H1 (cell line): ENCODE results near the gene PLIN4. TPM values are rescaled to one million over a fixed set of nuclear protein-coding genes. Genes with fewer than 3 reads are reported as not detected.

ENCODE experiments used
- CTCF ChIA-PET: fragments of 300-600 bp; sonication (Branson Sonifier 250); formaldehyde crosslinking; loops from one replicate; lab custom pipeline; 2021; ENCODE audit not compliant: partially characterized antibody; lab: Charles Lee
- POLR2A ChIA-PET: fragments of 300-600 bp; sonication (Branson Sonifier 250); formaldehyde crosslinking; loops from one replicate; lab custom pipeline; 2021; ENCODE audit warnings: inconsistent platforms; ENCODE audit not compliant: partially characterized antibody; lab: Charles Lee
- DNase-seq, 2 experiments: peaks; one replicate each; pipeline versions ENCODE4 v3.0.0 to v3.0.0-alpha.2; 2010 to 2022; ENCODE audit warnings: low spot score in 2 of 2, low read depth in 1 of 2, mixed read lengths in 1 of 2
- FAIRE-seq: peaks from 2 replicates; lab custom pipeline; 2011; peaks lifted over from hg19 to GRCh38; lab: Jason Lieb, UNC
- H2AFZ ChIP-seq: 2 replicates; pipeline ENCODE4 v1.8.1; 2012; ENCODE audit warnings: low read length, inconsistent platforms
- H2AK5ac ChIP-seq: 2 replicates; pipeline ENCODE4 v1.6.1; 2013; ENCODE audit warnings: low read depth, low read length
- H2BK120ac ChIP-seq: replicated peaks from 2 replicates; pipeline ENCODE3; 2013; ENCODE audit warnings: low read depth, low read length, inconsistent platforms
- H2BK12ac ChIP-seq: 2 replicates; pipeline ENCODE4 v1.6.1; 2013; ENCODE audit warnings: low read depth, low read length
- H2BK15ac ChIP-seq: 2 replicates; pipeline ENCODE4 v1.6.1; 2013; ENCODE audit warnings: low read length
- H2BK20ac ChIP-seq: 2 replicates; pipeline ENCODE4 v1.6.1; 2013; ENCODE audit warnings: low read length
- H2BK5ac ChIP-seq: 2 replicates; pipeline ENCODE4 v1.6.1; 2013; ENCODE audit warnings: low read depth, low read length
- H3K14ac ChIP-seq: 2 replicates; pipeline ENCODE4 v1.6.1; 2013; ENCODE audit warnings: inconsistent platforms; ENCODE audit not compliant: insufficient read length
- H3K18ac ChIP-seq: 2 replicates; pipeline ENCODE4 v1.6.1; 2013; ENCODE audit warnings: low read length; ENCODE audit errors: extremely low read depth
- H3K23ac ChIP-seq: 2 replicates; pipeline ENCODE4 v1.6.1; 2013; ENCODE audit warnings: inconsistent platforms; ENCODE audit not compliant: insufficient read length
- H3K23me2 ChIP-seq: 2 replicates; pipeline ENCODE4 v1.6.1; 2013; ENCODE audit warnings: low read depth, low read length
- H3K27ac ChIP-seq: 2 replicates; pipeline ENCODE4 v1.6.1; 2011; ENCODE audit warnings: low read depth, low read length, inconsistent platforms
- H3K27me3 ChIP-seq, 4 experiments: replicated peaks in 1 of 4; 1 replicate in 1 of 4; 2 replicates in 3 of 4; pipeline versions ENCODE4 v1.6.1 to v1.8.1; 2011 to 2013; ENCODE audit warnings: low read length in 3 of 4, mild to moderate bottlenecking in 3 of 4, inconsistent platforms in 2 of 4, mixed read lengths in 2 of 4, moderate library complexity in 1 of 4; ENCODE audit not compliant: control insufficient read depth in 3 of 4, insufficient read depth in 3 of 4; ENCODE audit errors: extremely low read depth in 1 of 4
- H3K36me3 ChIP-seq, 4 experiments: 2 replicates each; pipeline versions ENCODE4 v1.6.1 to v1.8.1; 2011 to 2013; ENCODE audit warnings: mild to moderate bottlenecking in 4 of 4, low read length in 3 of 4, moderate library complexity in 2 of 4, control low read depth in 1 of 4, inconsistent platforms in 1 of 4; ENCODE audit not compliant: insufficient read depth in 4 of 4, control insufficient read depth in 2 of 4
- H3K4ac ChIP-seq: replicated peaks from 2 replicates; pipeline ENCODE3; 2013; ENCODE audit warnings: low read length, low read depth, mixed read lengths, inconsistent platforms; ENCODE audit not compliant: insufficient read length
- H3K4me1 ChIP-seq, 4 experiments: replicated peaks in 1 of 4; 1 replicate in 1 of 4; 2 replicates in 3 of 4; pipeline versions ENCODE4 v1.6.1 to v1.8.1; 2011 to 2013; ENCODE audit warnings: low read length in 3 of 4, inconsistent platforms in 2 of 4, mixed read lengths in 1 of 4; ENCODE audit not compliant: insufficient read depth in 4 of 4, control insufficient read depth in 3 of 4
- H3K4me2 ChIP-seq, 2 experiments: 2 replicates each; pipeline versions ENCODE4 v1.6.1 to v1.8.1; 2011 to 2013; ENCODE audit warnings: low read depth in 2 of 2, low read length in 2 of 2, control low read depth in 1 of 2, inconsistent platforms in 1 of 2, mild to moderate bottlenecking in 1 of 2; ENCODE audit not compliant: insufficient read depth in 1 of 2
- H3K4me3 ChIP-seq, 4 experiments: fragments of 200-600, 300-600 bp in 1 of 4; sonication (generic), shearing (Covaris generic), sonication (Bioruptor Twin) in 1 of 4; 2 replicates each; pipeline versions ENCODE4 v1.5.1 to v1.8.1; 2011 to 2016; ENCODE audit warnings: low read length in 4 of 4, low read depth in 3 of 4, control low read depth in 2 of 4, inconsistent platforms in 2 of 4, mild to moderate bottlenecking in 2 of 4, mixed read lengths in 1 of 4, moderate library complexity in 1 of 4; ENCODE audit not compliant: insufficient read depth in 2 of 4; ENCODE audit errors: extremely low read depth in 1 of 4
- H3K56ac ChIP-seq: replicated peaks from 2 replicates; pipeline ENCODE3; 2013; ENCODE audit warnings: low read depth, mild to moderate bottlenecking, mixed read lengths, low read length, inconsistent platforms; ENCODE audit not compliant: insufficient read length
- H3K79me1 ChIP-seq: 2 replicates; pipeline ENCODE4 v1.6.1; 2013; ENCODE audit warnings: low read depth, low read length, control low read depth
- H3K79me2 ChIP-seq, 2 experiments: 2 replicates each; pipeline versions ENCODE4 v1.6.1 to v1.8.1; 2012 to 2013; ENCODE audit warnings: low read length in 2 of 2, mild to moderate bottlenecking in 2 of 2, inconsistent platforms in 1 of 2; ENCODE audit not compliant: insufficient read depth in 2 of 2, control insufficient read depth in 1 of 2
- H3K9ac ChIP-seq, 4 experiments: replicated peaks in 1 of 4; 1 replicate in 1 of 4; 2 replicates in 3 of 4; pipeline versions ENCODE4 v1.6.1 to v1.8.1; 2011 to 2013; ENCODE audit warnings: low read depth in 3 of 4, low read length in 3 of 4, control low read depth in 2 of 4, mild to moderate bottlenecking in 2 of 4, moderate library complexity in 2 of 4, inconsistent platforms in 1 of 4; ENCODE audit errors: extremely low read depth in 1 of 4
- H3K9me3 ChIP-seq, 2 experiments: 2 replicates each; pipeline versions ENCODE4 v1.6.1 to v1.8.1; 2012 to 2013; ENCODE audit warnings: mild to moderate bottlenecking in 2 of 2, moderate library complexity in 2 of 2, control low read depth in 1 of 2, inconsistent platforms in 1 of 2, low read depth in 1 of 2, low read length in 1 of 2, mixed read lengths in 1 of 2; ENCODE audit not compliant: insufficient read depth in 2 of 2
- H4K20me1 ChIP-seq, 2 experiments: replicated peaks in 1 of 2; 2 replicates each; pipeline versions ENCODE3 to v1.8.1; 2011 to 2013; ENCODE audit warnings: inconsistent platforms in 2 of 2, low read length in 2 of 2, mild to moderate bottlenecking in 1 of 2; ENCODE audit not compliant: insufficient read depth in 2 of 2, control insufficient read depth in 1 of 2
- H4K5ac ChIP-seq: 2 replicates; pipeline ENCODE4 v1.6.1; 2013; ENCODE audit warnings: low read length, low read depth, mixed read lengths, inconsistent platforms; ENCODE audit not compliant: insufficient read length
- H4K8ac ChIP-seq: 2 replicates; pipeline ENCODE4 v1.8.0; 2013; ENCODE audit warnings: mild to moderate bottlenecking, moderate library complexity, low read length, inconsistent platforms; ENCODE audit not compliant: insufficient read depth; ENCODE audit errors: extremely low read depth
- H4K91ac ChIP-seq: replicated peaks from 2 replicates; pipeline ENCODE3; 2013; ENCODE audit warnings: low read length, mixed read lengths, inconsistent platforms; ENCODE audit not compliant: insufficient read length
- CHD2 ChIP-seq: IDR thresholded peaks from 2 replicates; pipeline ENCODE4 v1.6.1; 2012; ENCODE audit warnings: low read length, improper control_type of control experiment
- CREB1 ChIP-seq: IDR thresholded peaks from 2 replicates; pipeline ENCODE4 v1.6.1; 2012; ENCODE audit warnings: inconsistent platforms
- EGR1 ChIP-seq: IDR thresholded peaks from 2 replicates; pipeline ENCODE4 v1.6.1; 2011; ENCODE audit warnings: low read depth, low read length, borderline replicate concordance
- EP300 ChIP-seq, 2 experiments: IDR thresholded peaks; 1 replicate in 1 of 2; 2 replicates in 1 of 2; pipeline ENCODE4 v1.6.1; 2011 to 2012; ENCODE audit warnings: low read depth in 2 of 2, low read length in 2 of 2, mild to moderate bottlenecking in 2 of 2, borderline replicate concordance in 1 of 2, inconsistent platforms in 1 of 2, moderate library complexity in 1 of 2
- NRF1 ChIP-seq: IDR thresholded peaks from 2 replicates; pipeline ENCODE4 v1.6.1; 2011; ENCODE audit warnings: mild to moderate bottlenecking, low read depth, low read length, improper control_type of control experiment
- SIRT6 ChIP-seq: IDR thresholded peaks from one replicate; pipeline ENCODE4 v1.7.1; 2012; ENCODE audit warnings: low read length, inconsistent platforms
- SUZ12 ChIP-seq: fragments of 200-600 bp; sonication (generic); IDR thresholded peaks from 2 replicates; pipeline ENCODE4 v1.6.1; 2012; ENCODE audit warnings: mild to moderate bottlenecking, inconsistent platforms, low read length, moderate library complexity, mixed read lengths
- WGBS, 2 experiments: shearing (Covaris generic) in 1 of 2; methylation state at CpG; one replicate each; pipeline versions ENCODE4 v1.1.6 to v1.1.7; 2013 to 2015; ENCODE audit warnings: low lambda C conversion rate in 2 of 2, mixed read lengths in 2 of 2, inconsistent platforms in 1 of 2, low coverage in 1 of 2, missing lambda C conversion rate in 1 of 2; ENCODE audit not compliant: insufficient replicate concordance in 2 of 2, insufficient coverage in 1 of 2, insufficient read length in 1 of 2; ENCODE audit errors: extremely low coverage in 1 of 2, missing lambda C conversion rate in 1 of 2; 5-methylcytosine and 5-hydroxymethylcytosine counted together
- polyA plus RNA-seq, 7 experiments: library from polyadenylated mRNA; depleted of rRNA in 3 of 7; stranded (reverse) in 5 of 7; unstranded in 2 of 7; fragments of >200 nt in 5 of 7; fragments of 200-250 nt in 2 of 7; gene quantifications; 1 replicate in 5 of 7; 2 replicates in 1 of 7; 4 replicates in 1 of 7; pipeline versions ENCODE4 v1.2.1 to v1.2.3, GENCODE V29; 2011 to 2013; ENCODE audit warnings: missing spikeins in 2 of 7, mixed read lengths in 2 of 7
- total RNA-seq: library from RNA; stranded (reverse); fragmentation: NEBNext Ultra II Directional; extraction: Animal tissue kit (Norgen Biotek cat#: 25700); gene quantifications from 2 replicates; pipeline ENCODE4 v1.2.1, GENCODE V29; 2021
- TF ChIP-seq, protein P1 (sequence below): IDR thresholded peaks from 2 replicates; pipeline ENCODE4 v1.6.1; 2012; ENCODE audit warnings: inconsistent platforms

PLIN4 gene
- total and polyA plus RNA-seq, 2 of the 8 experiments (the other 6 are each of a cell fraction or from before 2014, with no cell fraction given), result 0.35 to 0.45 TPM

DNA sequence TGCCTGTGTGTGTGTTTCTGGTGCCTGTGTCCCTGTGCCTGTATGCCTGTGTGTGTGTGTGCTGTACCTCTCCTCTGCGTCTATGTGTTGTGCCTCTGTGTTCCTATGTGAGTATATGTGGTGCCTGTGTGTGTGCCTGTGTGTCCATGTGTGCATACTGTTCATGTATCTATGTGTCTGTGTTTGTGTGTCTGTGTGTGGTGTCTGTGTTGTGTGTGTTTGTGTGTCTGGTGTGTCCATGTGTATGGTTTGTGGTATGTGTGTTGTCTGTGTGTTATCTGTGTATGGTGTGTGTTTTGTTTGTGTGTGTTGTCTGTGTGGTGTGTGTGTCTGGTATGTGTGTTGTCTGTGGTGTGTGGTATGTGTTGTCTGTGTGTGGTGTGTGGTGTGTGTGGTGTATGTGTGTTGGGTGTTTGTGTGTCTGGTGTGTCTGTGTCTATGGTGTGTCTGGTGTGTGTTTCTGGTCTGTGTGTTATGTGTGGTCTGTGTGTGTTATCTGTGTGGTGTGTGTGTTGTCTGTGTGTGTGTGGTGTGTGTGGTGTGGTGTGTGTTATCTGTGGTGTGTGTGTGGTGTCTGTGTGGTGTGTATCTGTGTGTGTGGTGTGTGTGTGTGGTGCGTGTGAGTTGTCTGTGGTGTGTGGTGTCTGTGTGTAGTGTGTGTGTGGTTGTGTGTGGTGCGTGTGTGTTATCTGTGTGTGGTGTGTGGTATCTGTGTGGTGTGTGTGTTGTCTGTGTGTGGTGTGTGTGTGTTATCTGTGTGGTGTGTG, 25.8 kb downstream of the PLIN4 start:
- Histone ChIP-seq H3K4me1 (no peaks in the 10 kb centered on the region), H2AK5ac (no peak overlapping the region; the same call in 1 of the 2 replicates), H2BK20ac (no peak overlapping the region), H3K79me2 (0 out of 4 replicates have a peak, but pooled peaks cover 0 to 3% of the 10 kb centered on the region in 2 experiments), H4K91ac (peak overlapping the region; percentile 42), H2BK12ac (peak overlapping the region; percentile 65; the same call in 1 of the 2 replicates), H3K23ac (no peak overlapping the region), H3K4me3 (no peak overlapping the region), H3K79me1 (peaks cover 6% of the 10 kb centered on the region), H2BK5ac (peak overlapping the region; percentile 48; the same call in 1 of the 2 replicates), H3K27ac (no peak overlapping the region), H3K56ac (peak overlapping the region; percentile 100), H3K18ac (no peak overlapping the region), H2BK15ac (no peak overlapping the region), H3K36me3 (peaks cover 7 to 66% (median 47%) of the 10 kb centered on the region in 4 experiments; a peak in 6 of 8 replicates), H2AFZ (no peak overlapping the region), H3K23me2 (peaks cover 10% of the 10 kb centered on the region; the same call in 1 of the 2 replicates), H2BK120ac (no peak overlapping the region), H3K9ac (peak overlapping the region in 2 of 4 experiments; percentile 27 to 28; a peak in 1 of 7 replicates), H3K27me3 (no peaks in the 10 kb centered on the region; a peak in 1 of 7 replicates), H3K4ac (no peak overlapping the region), H4K5ac (no peak overlapping the region), H3K9me3 (no peaks in the 10 kb centered on the region), H4K20me1 (peaks cover 7 to 20% of the 10 kb centered on the region in 2 experiments), H3K4me2 (no peak overlapping the region), H4K8ac (no peak overlapping the region), H3K14ac (no peak overlapping the region)
- ChIA-PET POLR2A (interaction anchor here (3.8 kb wide), 1 partner anchor 12 kb away, joined by 19 read pairs; no protein-coding TSS in a partner anchor), CTCF (interaction anchor here (2.7 kb wide), 1 partner anchor 32 kb away, joined by 13 read pairs; no protein-coding TSS in a partner anchor)
- TF ChIP-seq CHD2, result no peak
- TF ChIP-seq CREB1, result no peak
- TF ChIP-seq EGR1, result no peak
- TF ChIP-seq SIRT6, result no peak
- no peak for TF ChIP-seq EP300 (IDR thresholded peaks at IDR 0.05; ENCODE audit: borderline replicate concordance in 1 of 2, low read depth in 2 of 2, low read length in 2 of 2)
- TF ChIP-seq NRF1, result no peak
- TF ChIP-seq SUZ12, result no peak
- TF ChIP-seq, protein P1, sequence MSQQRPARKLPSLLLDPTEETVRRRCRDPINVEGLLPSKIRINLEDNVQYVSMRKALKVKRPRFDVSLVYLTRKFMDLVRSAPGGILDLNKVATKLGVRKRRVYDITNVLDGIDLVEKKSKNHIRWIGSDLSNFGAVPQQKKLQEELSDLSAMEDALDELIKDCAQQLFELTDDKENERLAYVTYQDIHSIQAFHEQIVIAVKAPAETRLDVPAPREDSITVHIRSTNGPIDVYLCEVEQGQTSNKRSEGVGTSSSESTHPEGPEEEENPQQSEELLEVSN, result no peak
- DNase-seq (no peak), FAIRE-seq (peak; percentile 36)
- 87% methylated on average over 3 of the region's 3 CpGs; no CpG with 5 or more reads in 1 of the 2 experiments for WGBS, 2 experiments
